ENCODE results near the gene ITSN2.
A peak's percentile ranks its signal among the peaks of the same experiment; 100 is the strongest.
"Not testable (repeated sequence)": the region's sequence is repeated elsewhere in the genome, so short reads cannot be mapped to it uniquely, and the experiment has no call there.

ITSN2 gene

GRCh38 chr2:24362253-24362652 lies 1.9 kb upstream of the ITSN2 start:
- no peak for DNase-seq

- DNase-seq, result no peak
Observed at GRCh38 chr2:24360963-24361330, 611 bp upstream of the ITSN2 start.

- DNase-seq, result peak; percentile 16
Observed at GRCh38 chr2:24359129-24360049, 947 bp downstream of the ITSN2 start.

GRCh38 chr2:24357767-24358166 lies 2.6 kb downstream of the ITSN2 start:
- not testable (repeated sequence) for DNase-seq

GRCh38 chr2:24357115-24357514 lies 3.2 kb downstream of the ITSN2 start:
- DNase-seq, result not testable (repeated sequence)

- no peak for DNase-seq
Observed at GRCh38 chr2:24354957-24355356, 5.4 kb downstream of the ITSN2 start.

- no peak for DNase-seq
Observed at GRCh38 chr2:24354395-24354794, 5.9 kb downstream of the ITSN2 start.

- no peak for DNase-seq
Observed at GRCh38 chr2:24353973-24354372, 6.4 kb downstream of the ITSN2 start.

GRCh38 chr2:24353364-24353763 lies 7.0 kb downstream of the ITSN2 start:
- no peak for DNase-seq

GRCh38 chr2:24352664-24353063 lies 7.7 kb downstream of the ITSN2 start:
- DNase-seq, result no peak

GRCh38 chr2:24351981-24352380 lies 8.4 kb downstream of the ITSN2 start:
- no peak for DNase-seq

- DNase-seq, result no peak
Observed at GRCh38 chr2:24351627-24351938, 8.8 kb downstream of the ITSN2 start.

GRCh38 chr2:24350826-24351626 lies 9.3 kb downstream of the ITSN2 start:
- DNase-seq, result no peak

GRCh38 chr2:24349097-24349496 lies 11.2 kb downstream of the ITSN2 start:
- DNase-seq, result no peak

GRCh38 chr2:24345937-24346336 lies 14.4 kb downstream of the ITSN2 start:
- DNase-seq, result no peak

GRCh38 chr2:24343225-24343882 lies 17.0 kb downstream of the ITSN2 start:
- no peak for DNase-seq

- no peak for DNase-seq
Observed at GRCh38 chr2:24342110-24342910, 18.0 kb downstream of the ITSN2 start.

- no peak for DNase-seq
Observed at GRCh38 chr2:24339856-24340262, 20.5 kb downstream of the ITSN2 start.

- DNase-seq, result not testable (repeated sequence)
Observed at GRCh38 chr2:24339098-24339497, 21.2 kb downstream of the ITSN2 start.

GRCh38 chr2:24337890-24338289 lies 22.4 kb downstream of the ITSN2 start:
- no peak for DNase-seq

- DNase-seq, result no peak
Observed at GRCh38 chr2:24336811-24337210, 23.5 kb downstream of the ITSN2 start.

- no peak for DNase-seq
Observed at GRCh38 chr2:24334245-24334633, 26.1 kb downstream of the ITSN2 start.

Measured in NK-92 treated with Interleukin-12 subunit alpha and Interleukin-12 subunit beta, amount 100 ng/mL, for 24 hours (cell line).